ENCODE results near the gene MAGI2. TPM values are rescaled to one million over a fixed set of nuclear protein-coding genes. Genes with fewer than 3 reads are reported as not detected.
"Not testable (repeated sequence)": the region's sequence is repeated elsewhere in the genome, so short reads cannot be mapped to it uniquely, and the experiment has no call there.

The MAGI2 gene
- total RNA-seq, 1 experiment from 2014 or later = 0.84 TPM

GRCh38 chr7:79149831-79150230 is 303.6 kb downstream of the MAGI2 start:
- DNase-seq (ENCODE audit: low read depth) = no peak
- in situ Hi-C loops (cut with HindIII; ENCODE audit: low pct_unique_long_range_greater_than_20kb, low sequenced_read_pairs) = no loop called here

- in situ Hi-C loops (cut with HindIII; ENCODE audit: low pct_unique_long_range_greater_than_20kb, low sequenced_read_pairs) = no loop called here
Measured at GRCh38 chr7:79142706-79143105, 310.8 kb downstream of the MAGI2 start.

GRCh38 chr7:79141252-79141651 is 312.2 kb downstream of the MAGI2 start:
- no peak for DNase-seq (ENCODE audit: low read depth)
- in situ Hi-C loops (cut with HindIII; ENCODE audit: low pct_unique_long_range_greater_than_20kb, low sequenced_read_pairs) = no loop called here

More at GRCh38 chr7:79142706-79143105, 310.8 kb downstream of the MAGI2 start:
- DNase-seq (ENCODE audit: low read depth) = no peak

DNA sequence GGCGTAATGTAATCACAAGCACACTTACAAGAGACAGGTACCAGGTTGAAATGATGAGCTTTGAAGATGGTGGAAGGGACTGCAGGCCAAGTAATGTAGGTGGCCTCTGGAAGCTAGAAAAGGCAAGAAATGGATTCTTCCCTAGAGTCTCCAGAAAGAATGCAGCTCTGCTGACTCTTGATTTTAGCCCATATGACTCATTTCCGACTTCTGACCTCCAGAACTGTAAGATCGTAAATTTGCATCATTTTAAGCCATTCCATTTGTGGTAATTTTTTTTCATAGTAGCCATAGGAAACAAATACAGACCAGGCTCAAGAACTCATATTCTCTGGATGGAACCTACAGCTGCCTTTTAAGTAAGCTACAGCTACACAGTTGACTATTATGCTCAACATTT is 315.5 kb downstream of the MAGI2 start:
- DNase-seq (ENCODE audit: low read depth) = no peak
- in situ Hi-C loops (cut with HindIII; ENCODE audit: low pct_unique_long_range_greater_than_20kb, low sequenced_read_pairs) = no loop called here

DNA sequence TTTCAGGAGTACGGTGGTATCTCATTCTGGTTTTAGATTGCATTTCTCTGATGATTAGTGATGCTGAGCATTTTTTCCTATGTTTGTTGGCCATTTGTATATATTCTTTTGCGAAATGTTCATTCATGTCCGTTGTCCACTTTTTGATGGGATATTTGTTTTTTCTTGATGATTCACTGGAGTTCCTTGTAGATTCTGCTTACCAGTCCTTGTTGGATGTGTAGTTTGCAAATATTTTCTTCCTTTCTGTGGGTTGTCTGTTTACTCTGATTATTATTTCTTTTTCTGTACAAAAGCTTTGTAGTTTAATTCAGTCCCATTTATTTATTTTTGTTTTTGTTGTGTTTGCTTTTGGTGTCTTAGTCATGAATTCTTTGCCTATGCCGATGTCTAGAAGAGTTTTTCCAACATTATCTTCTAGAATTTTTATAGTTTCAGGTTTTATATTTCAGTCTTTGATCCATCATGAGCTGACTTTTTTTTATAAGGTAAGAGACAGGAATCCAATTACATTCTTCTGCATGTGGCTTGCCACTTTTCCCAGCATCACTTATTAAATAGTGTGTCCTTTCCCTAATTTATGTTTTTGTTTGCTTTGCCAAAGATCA is 320.5 kb downstream of the MAGI2 start:
- in situ Hi-C loops (cut with HindIII; ENCODE audit: low pct_unique_long_range_greater_than_20kb, low sequenced_read_pairs) = no loop called here
- DNase-seq (ENCODE audit: low read depth) = no peak

GRCh38 chr7:79130715-79131114 is 322.8 kb downstream of the MAGI2 start:
- in situ Hi-C loops (cut with HindIII; ENCODE audit: low pct_unique_long_range_greater_than_20kb, low sequenced_read_pairs) = no loop called here
- DNase-seq (ENCODE audit: low read depth) = no peak

DNA sequence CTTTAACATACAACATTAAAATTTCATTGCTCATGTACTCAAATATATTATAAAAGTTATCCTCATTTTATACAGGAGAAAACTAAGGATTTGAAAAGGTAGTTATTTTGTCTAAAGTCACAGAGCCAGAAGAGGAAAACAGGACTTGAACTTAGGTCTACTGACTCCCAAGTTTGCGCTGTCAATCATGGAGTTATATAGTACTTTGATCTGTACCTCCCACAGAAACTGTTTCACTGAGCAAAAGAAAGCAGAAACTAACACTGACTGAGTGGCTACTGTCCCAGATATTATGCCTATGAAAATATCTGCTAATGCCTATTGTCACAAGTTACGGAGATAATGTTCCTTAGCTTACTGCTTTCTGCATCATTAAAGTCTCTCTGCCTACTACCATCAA is 329.1 kb downstream of the MAGI2 start:
- in situ Hi-C loops (cut with HindIII; ENCODE audit: low pct_unique_long_range_greater_than_20kb, low sequenced_read_pairs) = no loop called here
- no peak for DNase-seq (ENCODE audit: low read depth)

DNA sequence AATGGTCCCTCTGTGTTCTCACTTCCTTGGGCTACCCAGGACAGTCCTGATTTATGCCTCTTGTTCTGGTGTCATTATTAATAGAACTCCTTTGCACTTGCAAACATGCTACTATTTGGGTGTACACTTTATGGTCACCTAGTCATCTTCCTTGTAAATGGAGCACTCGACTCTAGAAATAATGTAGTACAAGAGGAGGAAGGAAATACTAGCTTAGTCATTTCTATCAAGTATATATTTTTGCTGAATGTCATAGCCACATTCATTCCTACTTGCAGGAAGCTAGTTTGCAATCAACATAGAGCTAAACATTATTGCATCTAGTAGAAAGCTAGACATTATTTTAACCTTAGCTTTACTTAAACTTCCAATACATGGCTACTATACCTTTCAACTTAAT is 335.3 kb downstream of the MAGI2 start:
- in situ Hi-C loops (cut with HindIII; ENCODE audit: low pct_unique_long_range_greater_than_20kb, low sequenced_read_pairs) = no loop called here
- DNase-seq (ENCODE audit: low read depth) = no peak

DNA sequence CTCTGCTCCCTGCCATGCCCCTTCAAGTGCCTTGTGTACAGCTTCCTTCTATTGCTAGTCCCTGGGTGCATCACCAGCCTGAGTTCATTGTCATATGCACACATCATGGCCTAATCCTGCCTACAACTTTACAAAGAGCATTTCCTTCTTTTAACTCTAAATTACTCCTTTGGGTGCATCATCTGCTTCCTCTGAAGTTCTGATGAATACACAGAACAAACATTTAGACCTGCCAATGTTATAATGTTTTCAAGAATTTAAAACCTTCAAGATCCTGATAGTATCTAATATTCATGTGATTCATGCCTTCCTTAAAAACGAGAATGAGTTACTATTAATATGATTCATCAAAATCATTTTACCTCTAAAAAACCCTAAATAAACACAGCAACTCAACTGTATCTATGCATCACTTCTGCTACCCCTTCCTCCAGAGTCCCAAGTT is 357.1 kb downstream of the MAGI2 start:
- in situ Hi-C loops (cut with HindIII; ENCODE audit: low pct_unique_long_range_greater_than_20kb, low sequenced_read_pairs) = no loop called here
- DNase-seq (ENCODE audit: low read depth) = no peak

DNA sequence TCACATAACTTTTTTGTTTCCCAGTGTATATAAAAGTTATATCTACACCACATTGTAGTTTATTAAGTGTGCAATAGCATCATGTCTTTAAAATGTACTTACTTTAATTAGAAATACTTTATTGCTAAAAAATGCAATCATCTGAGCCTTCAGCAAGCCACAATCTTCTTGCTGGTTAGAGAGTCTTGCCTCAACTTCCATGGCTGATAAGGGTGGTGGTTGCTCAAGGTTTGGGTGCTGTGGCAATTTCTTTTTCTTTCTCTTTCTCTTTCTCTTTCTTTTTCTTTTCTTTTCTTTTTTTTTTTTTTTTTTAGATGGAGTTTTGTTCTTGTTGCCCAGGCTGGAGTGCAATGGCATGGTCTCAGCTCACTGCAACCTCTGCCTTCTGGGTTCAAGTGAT is 360.0 kb downstream of the MAGI2 start:
- no peak for DNase-seq (ENCODE audit: low read depth)
- in situ Hi-C loops (cut with HindIII; ENCODE audit: low pct_unique_long_range_greater_than_20kb, low sequenced_read_pairs) = no loop called here

- DNase-seq (ENCODE audit: low read depth) = no peak
- in situ Hi-C loops (cut with HindIII; ENCODE audit: low pct_unique_long_range_greater_than_20kb, low sequenced_read_pairs) = no loop called here
Measured at GRCh38 chr7:79091661-79092060, 361.8 kb downstream of the MAGI2 start.

- in situ Hi-C loops (cut with HindIII; ENCODE audit: low pct_unique_long_range_greater_than_20kb, low sequenced_read_pairs) = no loop called here
- DNase-seq (ENCODE audit: low read depth) = no peak
Measured at GRCh38 chr7:79091011-79091410, 362.5 kb downstream of the MAGI2 start.

GRCh38 chr7:79090543-79090942 is 362.9 kb downstream of the MAGI2 start:
- DNase-seq (ENCODE audit: low read depth) = no peak
- in situ Hi-C loops (cut with HindIII; ENCODE audit: low pct_unique_long_range_greater_than_20kb, low sequenced_read_pairs) = no loop called here

DNA sequence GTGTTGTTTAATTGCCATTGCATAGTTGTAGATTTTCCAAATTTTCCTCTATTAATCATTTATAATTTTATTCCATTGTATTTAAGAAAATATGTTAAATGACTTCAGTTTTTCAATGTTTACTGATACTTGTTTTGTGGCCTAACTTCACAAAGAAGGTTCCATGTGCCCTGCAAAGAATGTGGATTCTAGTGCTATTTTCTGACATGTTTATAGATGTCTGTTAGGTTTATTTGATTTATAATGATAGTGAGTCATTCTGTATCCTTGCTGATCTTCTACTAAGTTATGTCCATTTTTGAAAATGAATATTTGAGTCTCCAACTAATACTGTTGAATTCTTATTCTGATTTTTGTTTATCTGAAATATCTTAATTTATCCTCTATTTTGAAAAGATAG is 369.0 kb downstream of the MAGI2 start:
- in situ Hi-C loops (cut with HindIII; ENCODE audit: low pct_unique_long_range_greater_than_20kb, low sequenced_read_pairs) = no loop called here
- DNase-seq (ENCODE audit: low read depth) = no peak

GRCh38 chr7:79079919-79080554 is 373.4 kb downstream of the MAGI2 start:
- in situ Hi-C loops (cut with HindIII; ENCODE audit: low pct_unique_long_range_greater_than_20kb, low sequenced_read_pairs) = no loop called here
- no peak for DNase-seq (ENCODE audit: low read depth)

DNA sequence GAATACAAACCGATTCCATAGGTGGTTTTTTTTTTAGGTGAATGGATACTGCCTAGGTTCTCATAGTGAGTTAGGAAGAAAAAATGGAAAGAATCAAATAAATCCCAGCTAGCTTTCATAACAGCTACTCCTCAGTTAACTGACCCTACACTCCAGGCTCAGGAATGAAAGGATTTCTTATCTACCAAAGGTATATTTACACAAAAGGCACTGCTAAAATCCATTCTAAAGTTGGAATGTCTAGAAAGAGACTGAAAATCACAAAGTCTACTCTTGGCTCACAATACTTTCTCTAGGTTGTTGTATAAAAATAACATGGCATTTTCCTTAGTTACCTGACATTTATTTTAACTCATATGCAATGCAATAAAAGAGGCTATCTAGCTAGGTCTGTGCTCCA is 375.2 kb downstream of the MAGI2 start:
- DNase-seq (ENCODE audit: low read depth) = no peak
- in situ Hi-C loops (cut with HindIII; ENCODE audit: low pct_unique_long_range_greater_than_20kb, low sequenced_read_pairs) = no loop called here

DNA sequence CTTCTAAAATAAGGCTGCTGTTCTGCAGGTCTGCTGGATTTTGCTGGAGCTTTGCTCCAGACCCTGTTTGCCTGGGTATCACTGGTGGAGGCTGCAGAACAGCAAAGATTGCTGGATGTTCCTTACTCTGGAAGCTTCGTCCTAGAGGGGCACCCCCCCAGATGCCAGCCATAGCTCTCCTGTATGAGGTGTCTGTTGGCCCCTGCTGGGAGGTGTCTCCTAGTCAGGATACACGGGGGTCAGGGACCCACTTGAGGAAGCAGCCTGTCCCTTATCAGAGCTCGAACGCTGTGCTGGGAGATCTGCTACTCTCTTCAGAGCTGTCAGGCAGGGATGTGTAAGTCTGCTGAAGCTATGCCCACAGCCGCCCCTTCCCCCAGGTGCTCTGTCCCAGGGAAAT is 382.3 kb downstream of the MAGI2 start:
- DNase-seq (ENCODE audit: low read depth); in situ Hi-C loops (cut with HindIII; ENCODE audit: low pct_unique_long_range_greater_than_20kb, low sequenced_read_pairs): not testable (repeated sequence)

DNA sequence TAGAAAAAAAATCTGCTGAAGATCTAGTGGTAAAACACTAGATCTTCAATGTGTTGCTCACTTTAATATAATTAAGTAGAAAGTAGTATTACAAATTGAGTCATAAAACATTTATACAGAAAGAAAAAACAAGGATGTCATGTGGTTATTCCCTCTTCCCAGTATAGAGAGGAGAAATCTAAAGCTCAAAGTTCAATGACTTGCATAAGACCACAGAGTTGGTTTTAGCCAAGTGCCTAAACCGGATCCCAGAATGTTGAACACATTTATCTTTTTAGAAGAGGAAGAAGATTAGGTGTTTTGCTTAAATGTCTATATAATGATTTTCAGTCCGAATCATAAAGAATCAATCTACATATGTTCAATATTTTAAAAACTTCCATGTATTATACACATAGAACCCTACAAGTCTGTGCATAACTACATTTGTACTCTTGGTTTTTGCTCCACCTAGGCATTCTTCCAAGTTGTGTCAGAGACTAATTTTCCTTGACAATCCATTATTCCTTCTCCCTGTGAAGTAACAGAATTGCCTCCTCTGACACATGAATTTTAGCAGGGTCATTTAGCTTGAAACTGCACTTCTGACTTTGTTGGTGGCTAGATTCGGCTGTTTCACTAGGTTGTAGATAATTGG is 389.2 kb downstream of the MAGI2 start:
- in situ Hi-C loops (cut with HindIII; ENCODE audit: low pct_unique_long_range_greater_than_20kb, low sequenced_read_pairs) = no loop called here
- DNase-seq (ENCODE audit: low read depth) = no peak

DNA sequence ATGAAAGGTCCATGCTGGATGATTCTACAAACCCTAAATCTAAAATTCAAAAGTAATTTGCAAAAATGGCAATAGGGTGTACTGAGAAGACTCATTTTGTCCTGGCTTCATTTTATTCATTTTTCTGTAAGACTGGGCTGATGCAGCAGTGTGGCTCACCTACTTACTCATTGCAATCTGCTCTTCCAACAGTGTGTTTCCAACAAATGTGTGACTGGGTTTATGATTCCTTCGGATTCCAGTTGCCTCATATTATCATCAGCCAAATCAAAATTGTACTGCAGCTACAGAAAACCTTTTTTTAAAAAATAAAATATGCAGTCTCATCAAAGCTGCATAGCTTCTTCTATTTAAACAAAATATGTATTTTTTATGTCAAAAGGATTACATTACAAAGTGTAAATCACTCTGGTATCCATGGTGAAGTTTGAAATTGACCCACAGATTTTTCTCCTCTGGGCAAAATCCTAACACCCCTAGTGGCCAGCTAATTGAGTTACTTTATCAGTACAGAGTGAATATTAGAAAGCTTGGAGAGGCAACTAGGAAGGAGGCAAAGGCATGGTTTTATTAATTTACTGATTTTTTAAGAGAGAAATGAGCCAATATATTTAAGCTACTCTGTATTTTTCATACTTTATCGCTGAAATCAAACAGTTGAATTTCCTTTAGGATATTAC is 390.3 kb downstream of the MAGI2 start:
- no peak for DNase-seq (ENCODE audit: low read depth)
- in situ Hi-C loops (cut with HindIII; ENCODE audit: low pct_unique_long_range_greater_than_20kb, low sequenced_read_pairs) = no loop called here
